Measurements from ENCODE around the gene ITIH1.

DNA sequence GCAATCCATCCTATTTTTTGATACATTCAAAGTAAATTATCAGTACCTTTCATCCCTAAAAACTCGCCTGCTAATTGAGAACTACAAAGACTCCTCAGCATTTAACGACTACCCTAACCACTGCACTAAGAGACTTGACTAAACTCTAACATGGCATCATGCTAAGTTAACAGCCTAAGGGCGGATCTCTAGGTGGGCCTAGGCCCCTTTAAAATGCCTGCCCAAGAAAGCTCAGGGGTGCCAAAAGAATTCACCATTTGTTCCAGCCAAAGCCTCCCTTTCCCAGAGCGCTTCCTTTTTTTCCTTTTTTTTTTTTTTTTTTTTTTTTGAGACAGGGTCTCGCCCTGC is 6.1 kb upstream of the ITIH1 start:
- TF ChIP-seq EZH2 (IDR thresholded peaks at IDR 0.05; ENCODE audit: insufficient read depth, poor library complexity, severe bottlenecking) = no peak
- no peak for TF ChIP-seq EZH2phosphoT487 (IDR thresholded peaks at IDR 0.05; ENCODE audit: insufficient read depth, low read depth)

Data from GM23248 (cell line).